NCI-H69 (cell line): ENCODE measurements around the gene DOCK2.

ENCODE experiments used
- DNase-seq: peaks from one replicate; lab custom pipeline; 2025; lab: John Stamatoyannopoulos, UW

The DOCK2 gene

DNA sequence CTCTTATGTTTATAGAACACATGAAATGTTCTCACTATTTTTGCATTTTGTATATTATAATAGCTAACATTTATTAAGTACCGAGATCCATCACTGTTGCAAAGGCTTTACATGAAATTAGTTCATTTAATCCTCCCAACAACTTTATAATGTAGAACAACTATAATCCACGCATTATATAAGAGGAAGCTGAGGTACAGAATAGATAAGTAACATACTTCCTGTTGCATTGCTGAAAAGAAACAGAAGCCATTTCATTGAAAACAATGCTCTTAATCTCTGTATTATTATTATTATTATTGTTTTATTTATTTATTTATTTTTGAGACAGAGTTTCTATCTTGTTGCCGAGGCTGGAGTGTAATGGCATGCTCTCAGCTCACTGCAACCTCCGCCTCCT is 351.1 kb downstream of the DOCK2 start:
- no peak for DNase-seq

- no peak for DNase-seq
Measured at GRCh38 chr5:169988947-169989346, 351.9 kb downstream of the DOCK2 start.

DNA sequence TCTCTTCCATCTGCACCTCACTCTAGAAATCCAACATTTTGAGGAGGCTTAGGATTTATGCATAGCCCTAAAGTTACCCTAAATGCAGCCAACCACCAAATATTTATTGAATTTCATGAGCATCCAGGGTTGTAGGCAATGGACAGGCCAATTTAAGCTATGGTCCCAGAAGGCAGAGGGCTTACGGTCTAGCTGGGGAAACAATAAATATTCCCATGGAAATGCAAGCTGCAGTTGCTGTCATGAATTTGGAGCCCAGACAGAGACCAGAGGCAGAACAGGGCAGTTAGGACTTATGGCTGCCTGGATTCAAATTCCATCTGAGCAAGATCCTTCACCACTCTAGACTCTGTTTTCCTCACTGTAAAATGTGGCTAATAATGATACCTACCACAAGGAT is 352.3 kb downstream of the DOCK2 start:
- DNase-seq: no peak

DNA sequence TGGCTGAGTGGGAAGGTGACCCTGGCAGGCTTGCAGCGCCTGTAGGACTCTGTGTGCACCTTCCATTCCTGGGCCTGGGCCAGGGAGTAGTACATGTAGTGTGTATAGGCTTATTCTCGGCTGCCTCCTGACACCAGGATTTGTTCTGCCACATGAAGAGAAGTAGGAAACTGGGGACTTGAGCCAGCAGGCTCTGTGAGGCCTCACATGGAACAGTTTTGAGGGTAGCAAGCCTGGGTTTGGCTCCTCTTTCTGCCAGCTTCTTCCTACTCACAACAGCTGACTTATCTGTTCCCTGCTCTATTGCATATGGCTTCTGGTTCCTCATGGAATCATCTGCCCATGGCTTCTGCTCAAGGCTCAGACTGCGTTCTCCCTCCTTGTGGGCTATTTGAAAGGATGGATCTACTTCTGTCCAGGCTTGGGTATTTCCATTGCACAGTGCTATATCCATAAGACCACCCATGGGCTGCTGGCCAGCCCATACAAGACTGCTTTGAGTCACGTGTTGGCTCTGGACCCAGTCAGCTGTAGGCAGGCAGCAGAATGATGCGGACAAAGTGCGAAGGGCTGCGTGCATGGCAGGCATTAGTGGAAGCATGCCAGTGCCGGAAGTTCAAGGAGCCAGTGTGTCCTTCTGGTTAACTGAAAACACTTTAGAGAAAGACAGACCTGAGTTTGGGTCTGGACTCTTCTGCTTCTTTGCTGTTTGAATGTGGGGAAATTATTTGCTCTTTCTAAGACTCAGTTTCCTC is 354.2 kb downstream of the DOCK2 start:
- no peak for DNase-seq

- DNase-seq: no peak
Measured at GRCh38 chr5:169992789-169993484, 355.9 kb downstream of the DOCK2 start.

- no peak for DNase-seq
Measured at GRCh38 chr5:169993485-169993790, 356.4 kb downstream of the DOCK2 start.

- no peak for DNase-seq
Measured at GRCh38 chr5:169997798-169998197, 360.7 kb downstream of the DOCK2 start.

- DNase-seq: peak; percentile 25
Measured at GRCh38 chr5:169999621-170000020, 362.5 kb downstream of the DOCK2 start.

DNA sequence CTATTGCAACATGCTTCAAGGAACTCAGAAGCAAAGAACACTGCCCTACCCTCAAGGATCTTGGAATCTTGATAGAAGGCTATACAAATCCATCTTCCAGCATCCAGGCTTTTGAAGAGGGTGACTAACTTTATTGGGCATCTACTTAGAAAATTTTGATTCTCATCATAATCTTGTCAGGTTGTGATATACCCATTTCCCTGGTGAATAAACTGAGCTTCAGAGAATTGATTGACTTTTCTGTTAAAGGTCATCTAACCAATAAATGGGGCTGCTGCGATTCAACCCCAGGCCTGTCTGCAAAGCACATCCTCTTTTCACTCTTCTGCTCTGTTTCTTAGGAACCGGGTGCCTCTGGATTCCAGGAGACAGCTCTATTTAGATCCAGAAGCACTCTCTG is 363.1 kb downstream of the DOCK2 start:
- no peak for DNase-seq

- DNase-seq: peak; percentile 41
Measured at GRCh38 chr5:170006021-170006420, 368.9 kb downstream of the DOCK2 start.

DNA sequence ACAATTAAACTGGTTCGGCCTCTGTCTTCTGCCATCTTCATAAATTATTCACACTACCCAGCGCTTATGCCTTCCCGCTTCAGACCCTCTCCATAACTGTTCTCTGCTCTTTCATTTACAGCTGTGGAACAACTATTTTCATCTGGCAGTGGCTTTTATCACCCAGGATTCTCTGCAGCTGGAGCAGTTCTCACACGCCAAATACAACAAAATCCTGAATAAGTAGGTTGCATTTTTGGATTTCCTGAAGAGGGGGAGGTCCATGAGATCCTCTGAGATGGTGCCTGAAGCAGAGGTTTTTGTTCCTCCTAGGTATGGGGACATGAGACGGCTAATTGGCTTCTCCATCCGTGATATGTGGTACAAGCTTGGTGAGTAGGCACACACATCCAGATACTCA is 371.3 kb downstream of the DOCK2 start:
- DNase-seq: no peak

- DNase-seq: no peak
Measured at GRCh38 chr5:170010595-170010994, 373.5 kb downstream of the DOCK2 start.

GRCh38 chr5:170011751-170012150 is 374.7 kb downstream of the DOCK2 start:
- DNase-seq: no peak

DNA sequence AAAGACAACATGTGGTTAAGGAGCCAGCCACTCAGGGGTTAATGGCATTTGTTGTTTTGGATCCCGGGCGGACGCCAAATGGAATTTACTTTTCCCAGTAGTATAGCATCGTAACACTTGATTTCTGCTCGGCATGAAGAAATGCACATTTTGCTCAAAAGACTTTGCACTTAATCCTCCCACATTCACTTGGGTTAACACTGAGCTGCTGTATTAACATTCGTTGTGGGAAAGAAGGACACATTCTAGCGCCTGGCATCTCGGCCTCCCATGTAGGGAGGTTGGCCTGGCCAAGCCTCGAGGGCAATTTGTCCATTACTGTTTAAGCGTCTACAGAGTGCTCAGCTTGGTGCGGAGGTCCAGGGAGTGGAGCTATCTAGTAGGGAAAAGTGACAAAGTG is 375.5 kb downstream of the DOCK2 start:
- DNase-seq: no peak

GRCh38 chr5:170020423-170020822 is 383.3 kb downstream of the DOCK2 start:
- DNase-seq: no peak

DNA sequence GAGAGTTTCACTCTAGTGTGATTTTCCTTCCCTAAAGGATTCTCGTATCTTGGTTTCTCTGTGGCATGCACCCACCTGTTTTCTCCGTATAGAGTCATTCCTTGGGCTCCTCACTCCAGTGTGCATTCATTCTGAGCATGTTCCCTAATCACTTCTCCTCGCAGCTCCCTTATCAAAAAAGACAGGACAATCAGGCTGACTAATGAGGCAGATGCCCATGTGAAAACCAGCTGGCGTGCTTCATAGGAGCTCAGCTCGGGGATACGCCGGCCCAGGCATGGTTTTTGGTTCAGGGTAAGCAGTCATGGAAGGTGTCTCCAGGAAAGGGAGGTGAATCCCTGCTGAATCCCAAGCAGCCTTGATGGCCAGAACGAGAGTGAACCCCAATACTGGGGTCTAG is 384.4 kb downstream of the DOCK2 start:
- no peak for DNase-seq

DNA sequence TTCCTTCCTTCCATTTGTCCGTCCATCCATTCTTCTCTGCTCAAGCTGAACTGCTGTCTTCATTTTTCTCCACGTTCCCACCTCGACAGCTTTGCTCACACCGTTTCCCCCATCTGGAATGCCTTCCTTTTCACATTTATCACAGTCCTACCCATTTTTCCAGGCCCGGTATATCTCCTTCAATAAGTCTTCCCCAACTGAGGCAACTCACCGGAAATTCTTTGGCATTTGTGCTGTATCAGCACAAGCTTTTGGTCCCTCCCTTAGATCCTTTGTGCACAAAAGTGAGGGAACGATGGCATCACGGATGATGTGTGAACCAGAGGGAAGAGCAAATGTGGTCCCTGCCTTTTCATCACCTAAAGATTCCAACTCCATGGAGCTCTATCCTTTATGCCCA is 388.8 kb downstream of the DOCK2 start:
- no peak for DNase-seq

- peak; percentile 35 for DNase-seq
Measured at GRCh38 chr5:170028124-170028523, 391.0 kb downstream of the DOCK2 start.

DNA sequence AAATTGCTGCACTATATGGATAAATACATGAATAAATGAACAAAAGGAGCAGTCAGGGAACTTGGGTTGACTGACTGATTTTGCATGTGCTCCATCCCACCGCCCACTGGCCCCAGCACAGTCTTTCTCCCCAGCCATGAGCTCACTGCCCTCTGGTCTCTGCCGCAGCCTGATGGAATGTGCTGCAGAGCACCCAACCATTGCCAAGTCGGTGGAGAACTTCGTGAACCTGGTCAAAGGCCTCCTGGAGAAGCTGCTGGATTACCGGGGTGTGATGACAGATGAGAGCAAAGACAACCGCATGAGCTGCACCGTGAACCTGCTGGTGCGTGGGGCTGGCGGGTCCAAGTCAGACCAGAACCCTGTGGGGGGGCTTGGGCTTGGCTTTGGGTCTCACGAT is 397.2 kb downstream of the DOCK2 start:
- no peak for DNase-seq

GRCh38 chr5:170038241-170038640 is 401.2 kb downstream of the DOCK2 start:
- DNase-seq: no peak

DNA sequence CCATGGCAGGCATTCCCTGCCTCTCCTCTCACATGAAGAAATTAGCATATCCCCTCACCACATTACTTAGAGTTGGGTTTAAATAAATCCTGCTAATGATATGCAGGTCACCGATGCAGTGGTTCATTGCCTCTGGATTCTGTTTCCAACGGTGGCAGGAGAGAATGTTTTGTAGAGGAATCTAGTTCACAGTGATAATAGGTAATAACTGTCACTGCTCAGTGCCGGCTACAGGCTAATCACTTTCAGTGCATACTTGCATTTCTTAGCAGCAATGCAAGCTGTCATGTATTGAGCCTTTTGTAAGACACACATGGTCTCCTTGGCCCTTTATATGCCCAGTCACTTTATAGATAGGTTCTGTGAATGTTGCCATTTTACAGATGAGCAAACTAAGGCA is 402.8 kb downstream of the DOCK2 start:
- DNase-seq: no peak

GRCh38 chr5:170046241-170046640 is 409.2 kb downstream of the DOCK2 start:
- no peak for DNase-seq

GRCh38 chr5:170049713-170050112 is 412.6 kb downstream of the DOCK2 start:
- no peak for DNase-seq

DNA sequence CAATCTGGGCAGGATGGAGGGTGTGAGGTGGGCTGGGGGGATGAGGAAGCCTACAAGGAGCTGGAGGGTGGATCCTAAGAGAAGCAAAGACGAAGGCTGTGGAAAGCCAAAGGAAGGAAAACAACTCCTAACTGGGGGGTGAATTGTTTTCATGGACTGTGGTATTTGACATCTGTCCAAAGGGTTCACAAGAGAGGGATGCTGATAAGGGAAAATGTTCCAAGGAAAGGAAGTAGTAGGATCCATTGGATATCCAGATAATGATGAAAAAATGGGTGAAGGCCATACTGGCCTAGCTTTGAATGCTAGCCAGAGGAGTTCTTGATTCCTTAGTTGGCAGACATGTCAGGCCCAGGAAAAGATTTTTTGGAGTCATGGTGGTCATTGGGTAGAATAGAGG is 416.8 kb downstream of the DOCK2 start:
- DNase-seq: no peak
